Astrocyte of the spinal cord (primary cell): ENCODE data around the gene SESN1.

ENCODE experiments used
- DNase-seq: peaks from one replicate; pipeline ENCODE4 v3.0.0; 2011; ENCODE audit warnings: low read depth, low spot score
- H3K4me3 ChIP-seq: 2 replicates; pipeline ENCODE4 v1.5.1; 2011; ENCODE audit warnings: low read depth, mild to moderate bottlenecking, low read length, moderate library complexity
- CTCF ChIP-seq: IDR thresholded peaks from 2 replicates; pipeline ENCODE4 v1.5.1; 2012; ENCODE audit warnings: low read depth, mild to moderate bottlenecking, low read length, inconsistent platforms
- in situ Hi-C: cut with HindIII; loops from 2 replicates; pipeline ENCODE4 v1.10.0; 2017; ENCODE audit warnings: low sequenced_read_pairs

Gene SESN1

DNA sequence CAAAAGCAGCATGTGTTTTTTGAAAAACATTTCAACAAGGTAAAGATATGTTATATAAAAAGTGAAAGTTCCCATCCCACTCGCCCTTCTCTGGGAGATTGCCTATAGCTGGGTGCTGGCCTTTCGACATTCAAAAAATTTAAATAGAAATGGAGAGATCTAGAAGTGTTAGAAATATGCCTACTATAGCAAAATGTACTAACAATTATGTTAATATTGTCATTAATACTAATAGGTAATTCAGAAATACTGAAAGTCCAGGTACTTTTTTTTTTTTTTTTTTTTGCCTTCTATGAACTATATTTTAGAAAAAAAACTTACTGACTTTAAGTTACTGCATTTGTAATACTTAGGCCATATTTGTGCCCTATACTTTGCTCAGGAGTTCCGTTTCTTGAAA, 87.1 kb downstream of the SESN1 start:
- peak overlapping the region; percentile 88 for H3K4me3 ChIP-seq

GRCh38 chr6:109006818-109007217, 87.8 kb downstream of the SESN1 start:
- TF ChIP-seq CTCF = no peak
- H3K4me3 ChIP-seq = no peak overlapping the region
- in situ Hi-C loops = no loop called here
- no peak for DNase-seq

More for the DNA sequence above, 87.1 kb downstream of the SESN1 start:
- in situ Hi-C loops = no loop called here
- TF ChIP-seq CTCF = no peak
- no peak for DNase-seq

DNA sequence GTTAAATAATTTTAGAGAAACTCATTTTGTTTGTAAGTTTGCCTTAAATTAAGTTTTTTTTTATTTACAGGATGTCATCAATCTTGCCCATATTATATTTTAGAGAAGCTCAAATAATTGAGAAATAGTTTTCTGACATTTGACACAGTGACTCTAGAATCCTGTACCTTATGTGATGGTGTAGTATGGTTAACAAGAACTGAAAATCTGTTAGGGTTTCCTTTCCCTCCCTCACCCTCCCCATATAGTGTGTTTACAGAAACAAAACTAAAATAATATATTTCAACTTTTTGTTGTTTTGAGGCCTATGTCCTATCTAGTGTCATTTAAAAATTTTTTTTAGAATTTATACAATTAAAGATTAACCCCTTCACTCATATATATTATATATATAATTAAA, 91.8 kb downstream of the SESN1 start:
- DNase-seq = no peak
- in situ Hi-C loops = no loop called here
- no peak overlapping the region for H3K4me3 ChIP-seq
- TF ChIP-seq CTCF = no peak

DNA sequence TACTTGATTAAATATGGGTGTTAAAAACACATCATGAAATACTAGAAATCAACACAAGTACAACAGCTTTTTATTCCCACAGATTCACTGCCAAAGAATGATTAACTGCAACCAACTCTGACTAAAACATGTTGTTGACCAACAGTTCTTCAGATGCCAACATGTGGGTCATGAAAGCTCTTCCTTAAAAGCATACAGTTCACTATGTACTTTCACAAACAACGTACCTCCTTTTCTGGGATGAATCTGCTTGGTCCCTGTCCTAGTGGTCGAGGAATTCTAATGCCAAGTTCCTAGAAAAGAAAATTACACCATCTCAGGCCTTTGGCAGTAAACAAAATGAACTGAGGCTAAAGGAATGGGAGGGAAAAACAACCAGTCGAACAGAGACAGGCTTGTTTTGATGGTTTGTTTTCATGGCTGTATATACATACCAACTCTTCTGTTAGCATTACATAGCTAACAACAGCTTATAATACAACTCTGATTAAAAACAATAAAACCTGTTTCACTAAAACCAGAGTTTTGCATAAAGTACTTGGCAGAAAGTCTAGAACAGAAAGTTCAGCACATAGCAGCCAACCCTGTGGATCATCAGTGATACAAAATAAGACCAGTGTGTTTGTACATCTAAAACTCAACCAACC, 92.5 kb downstream of the SESN1 start:
- DNase-seq = no peak

DNA sequence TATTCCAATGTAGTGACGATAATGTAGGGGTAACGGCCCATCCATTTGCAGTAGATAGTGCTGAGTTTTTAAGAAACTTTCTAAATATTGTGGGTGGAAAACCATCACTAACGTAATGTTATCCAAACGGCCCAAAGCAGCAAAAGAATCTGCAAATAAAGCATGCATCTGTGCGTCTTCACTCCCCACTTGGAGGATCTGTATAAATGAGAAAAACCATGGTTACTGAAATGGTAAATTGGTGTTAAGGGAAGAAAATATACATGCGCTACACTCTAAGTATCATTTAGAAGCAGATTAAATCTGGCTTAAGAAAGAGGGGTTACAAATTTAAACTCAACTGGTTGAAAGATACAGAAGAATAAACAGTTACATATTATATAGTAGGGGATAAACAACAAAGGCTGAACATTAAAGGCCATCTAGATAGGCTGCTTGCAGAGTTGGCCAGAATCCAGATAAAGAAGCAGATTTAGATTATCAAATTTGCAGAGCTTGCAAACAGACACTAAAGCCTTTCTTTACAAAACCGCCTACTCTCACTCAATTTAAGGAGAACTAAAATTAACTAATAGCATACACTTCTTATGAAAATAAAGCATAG, 93.3 kb downstream of the SESN1 start:
- in situ Hi-C loops = no loop called here
- no peak for DNase-seq
- no peak for TF ChIP-seq CTCF
- no peak overlapping the region for H3K4me3 ChIP-seq

More for the DNA sequence above, 92.5 kb downstream of the SESN1 start:
- TF ChIP-seq CTCF = no peak
- in situ Hi-C loops = no loop called here
- H3K4me3 ChIP-seq = no peak overlapping the region

DNA sequence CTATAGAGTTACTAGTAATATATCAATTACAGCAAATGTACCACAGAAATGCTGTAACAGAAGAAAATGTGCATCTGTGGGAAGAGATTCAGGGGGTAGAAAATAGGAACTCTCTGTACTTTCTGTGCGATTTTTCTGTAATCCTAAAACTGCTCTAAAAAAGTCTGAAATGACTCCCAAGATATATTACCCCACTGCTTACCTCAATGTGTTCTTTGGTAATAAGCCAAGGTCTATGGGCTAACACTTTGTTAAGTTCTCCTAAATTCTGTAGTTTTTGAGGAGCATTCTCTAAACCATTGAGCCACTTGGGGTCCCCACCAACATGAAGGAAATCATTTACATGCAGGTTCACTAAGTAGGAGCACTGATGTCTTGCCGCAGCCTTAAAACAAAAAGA, 94.4 kb downstream of the SESN1 start:
- no peak for TF ChIP-seq CTCF
- in situ Hi-C loops = no loop called here
- no peak for DNase-seq
- H3K4me3 ChIP-seq = no peak overlapping the region
